ENCODE measurements around the gene IL10RB.

- TF ChIP-seq SMAD3 (CRISPR knock-in tag; IDR thresholded peaks at IDR 0.05) (no peak), POLR2A (IDR thresholded peaks at IDR 0.05; ENCODE audit: insufficient read depth in 1 of 2, low read depth in 2 of 2, low read length in 2 of 2) (no peak), FOXM1 (CRISPR knock-in tag; IDR thresholded peaks at IDR 0.05) (no peak), HOXA9 (CRISPR knock-in tag; IDR thresholded peaks at IDR 0.05; ENCODE audit: borderline replicate concordance) (no peak), MEIS2 (CRISPR knock-in tag; IDR thresholded peaks at IDR 0.05) (no peak), CTCF (CRISPR knock-in tag; IDR thresholded peaks at IDR 0.05) (no peak), PATZ1 (CRISPR knock-in tag; IDR thresholded peaks at IDR 0.05) (no peak), ASH2L (IDR thresholded peaks at IDR 0.05; ENCODE audit: insufficient read length, low read depth, low read length) (no peak), ATF7-NPFF (CRISPR knock-in tag; IDR thresholded peaks at IDR 0.05; ENCODE audit: low read depth) (no peak), ZNF691 (CRISPR knock-in tag; IDR thresholded peaks at IDR 0.05; ENCODE audit: borderline replicate concordance, low read depth) (no peak)
These were observed 33.1 kb downstream of the IL10RB start for GRCh38 chr21:33299181-33299752.
